ENCODE data around the gene TUB. TPM values are rescaled to one million over a fixed set of nuclear protein-coding genes. Genes with fewer than 3 reads are reported as not detected.

The TUB gene
- total and polyA plus RNA-seq, 2 of the 8 experiments (the other 6 are each of a cell fraction or from before 2014, with no cell fraction given), result 15.3 to 31.3 TPM

DNA sequence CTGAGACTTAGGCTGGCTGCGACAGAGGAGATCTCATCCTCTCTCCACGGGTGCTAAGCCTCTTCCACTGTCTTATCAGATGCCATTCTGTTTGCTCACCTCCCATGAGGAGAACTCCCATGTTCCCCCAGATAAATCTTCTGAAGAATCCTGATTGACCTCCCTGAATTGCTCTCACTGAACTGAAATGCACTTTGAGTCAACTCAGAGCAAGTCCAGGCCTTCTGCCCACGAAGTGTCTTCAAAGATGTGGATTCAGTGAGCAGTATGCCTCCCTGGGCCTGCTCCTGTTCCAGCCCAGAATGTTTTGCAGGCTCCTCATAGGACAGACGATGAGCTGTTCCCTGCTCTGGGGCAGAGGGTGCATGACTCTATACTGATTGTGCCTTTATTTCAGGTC lies 17.4 kb downstream of the TUB start:
- Histone ChIP-seq H2BK15ac (ENCODE audit: low read length) (no peak overlapping the region), H3K23me2 (ENCODE audit: low read depth, low read length) (no peaks in the 10 kb centered on the region; the same call in 1 of the 2 replicates), H2BK12ac (ENCODE audit: low read depth, low read length) (no peak overlapping the region), H3K9ac (replicated peaks in 1 of 4; ENCODE audit: extremely low read depth in 1 of 4, low read depth in 3 of 4, low read length in 3 of 4) (no peak overlapping the region), H3K56ac (replicated peaks; ENCODE audit: insufficient read length, low read depth, low read length) (no peak overlapping the region), H3K79me1 (ENCODE audit: low read depth, low read length) (no peaks in the 10 kb centered on the region; the same call in 1 of the 2 replicates), H3K79me2 (ENCODE audit: control insufficient read depth in 1 of 2, insufficient read depth in 2 of 2, low read length in 2 of 2) (no peaks in the 10 kb centered on the region), H3K4me1 (replicated peaks in 1 of 4; ENCODE audit: control insufficient read depth in 3 of 4, insufficient read depth in 4 of 4, low read length in 3 of 4) (no peaks in the 10 kb centered on the region), H4K91ac (replicated peaks; ENCODE audit: insufficient read length, low read length) (no peak overlapping the region), H3K36me3 (ENCODE audit: control insufficient read depth in 2 of 4, insufficient read depth in 4 of 4, low read length in 3 of 4) (peaks cover 13 to 37% (median 23%) of the 10 kb centered on the region in 4 experiments), H3K4ac (replicated peaks; ENCODE audit: insufficient read length, low read depth, low read length) (no peak overlapping the region), H3K14ac (ENCODE audit: insufficient read length) (no peak overlapping the region), H3K9me3 (ENCODE audit: insufficient read depth in 2 of 2, low read depth in 1 of 2, low read length in 1 of 2) (no peaks in the 10 kb centered on the region), H3K27ac (ENCODE audit: low read depth, low read length) (no peak overlapping the region), H4K8ac (ENCODE audit: extremely low read depth, insufficient read depth, low read length) (no peak overlapping the region), H2BK120ac (replicated peaks; ENCODE audit: low read depth, low read length) (no peak overlapping the region), H4K20me1 (replicated peaks in 1 of 2; ENCODE audit: control insufficient read depth in 1 of 2, insufficient read depth in 2 of 2, low read length in 2 of 2) (peaks cover 7 to 12% of the 10 kb centered on the region in 2 experiments), H3K23ac (ENCODE audit: insufficient read length) (no peak overlapping the region), H3K4me2 (ENCODE audit: insufficient read depth in 1 of 2, low read depth in 2 of 2, low read length in 2 of 2) (no peak overlapping the region), H3K27me3 (replicated peaks in 1 of 4; ENCODE audit: control insufficient read depth in 3 of 4, extremely low read depth in 1 of 4, insufficient read depth in 3 of 4, low read length in 3 of 4) (no peaks in the 10 kb centered on the region; a peak in 1 of 7 replicates), H3K18ac (ENCODE audit: extremely low read depth, low read length) (no peak overlapping the region), H2AFZ (ENCODE audit: low read length) (no peak overlapping the region), H4K5ac (ENCODE audit: insufficient read length, low read depth, low read length) (no peak overlapping the region), H3K4me3 (ENCODE audit: extremely low read depth in 1 of 4, insufficient read depth in 2 of 4, low read depth in 3 of 4, low read length in 4 of 4) (no peak overlapping the region), H2BK5ac (ENCODE audit: low read depth, low read length) (no peak overlapping the region), H2AK5ac (ENCODE audit: low read depth, low read length) (no peak overlapping the region), H2BK20ac (ENCODE audit: low read length) (no peak overlapping the region)
- TF ChIP-seq POU5F1 (IDR thresholded peaks at IDR 0.05; ENCODE audit: low read depth, low read length) (no peak), CEBPB (IDR thresholded peaks at IDR 0.05; ENCODE audit: low read depth, low read length) (no peak), TAF1 (IDR thresholded peaks at IDR 0.05; ENCODE audit: low read depth, low read length) (no peak)
- no peak for DNase-seq (ENCODE audit: low read depth in 1 of 2, low spot score in 2 of 2)
- no peak for FAIRE-seq
- whole genome bisulfite sequencing, 2 experiments (ENCODE audit: extremely low coverage in 1 of 2, insufficient coverage in 1 of 2, insufficient read length in 1 of 2, insufficient replicate concordance in 2 of 2, low coverage in 1 of 2, low lambda C conversion rate in 2 of 2, missing lambda C conversion rate in 1 of 2), result 79% methylated on average over 4 of the region's 4 CpGs; no CpG with 5 or more reads in 1 of the 2 experiments
- CTCF ChIA-PET (ENCODE audit: partially characterized antibody), result interaction anchor here (0.9 to 30.2 kb wide), 25 partner anchors 8 to 259 kb away, joined by 3 to 1283 read pairs (median 4); partner anchors contain the start of gene EIF3F
- POLR2A ChIA-PET (ENCODE audit: partially characterized antibody), result interaction anchor here (1.1 to 3.2 kb wide), 5 partner anchors 10 to 111 kb away, joined by 3 to 12 read pairs (median 7); partner anchors contain the start of gene EIF3F
